ENCODE measurements around the gene RSBN1L.

DNA sequence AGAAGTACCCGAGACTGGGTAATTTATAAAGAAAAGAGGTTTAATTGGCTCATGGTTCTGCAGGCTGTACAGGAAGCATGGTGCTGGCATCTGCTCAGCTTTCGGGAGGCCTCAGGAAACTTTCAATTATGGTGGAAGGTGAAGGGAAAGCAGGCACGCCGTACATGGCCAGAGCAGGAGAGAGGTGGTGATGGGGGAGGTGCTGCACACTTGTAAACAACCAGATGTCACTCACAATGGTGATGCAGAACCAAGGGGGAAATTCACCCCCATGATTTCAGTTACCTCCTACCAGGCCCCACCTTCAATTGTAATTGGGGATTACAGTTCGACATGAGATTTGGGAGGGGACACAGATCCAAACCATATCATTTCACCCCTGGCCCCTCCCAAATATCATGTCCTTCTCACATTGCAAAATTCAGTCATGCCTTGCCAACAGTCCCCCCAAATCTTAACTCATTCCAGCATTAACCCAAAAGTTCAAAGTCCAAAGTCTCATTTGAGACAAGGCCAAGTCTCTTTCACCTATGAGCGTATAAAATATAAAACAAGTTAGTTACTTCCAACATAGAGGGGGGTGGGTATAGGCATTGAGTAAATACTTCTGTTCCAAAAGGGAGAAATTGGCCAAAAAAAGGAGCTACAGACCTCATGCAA is 50.0 kb downstream of the RSBN1L start:
- TF ChIP-seq, protein P1, sequence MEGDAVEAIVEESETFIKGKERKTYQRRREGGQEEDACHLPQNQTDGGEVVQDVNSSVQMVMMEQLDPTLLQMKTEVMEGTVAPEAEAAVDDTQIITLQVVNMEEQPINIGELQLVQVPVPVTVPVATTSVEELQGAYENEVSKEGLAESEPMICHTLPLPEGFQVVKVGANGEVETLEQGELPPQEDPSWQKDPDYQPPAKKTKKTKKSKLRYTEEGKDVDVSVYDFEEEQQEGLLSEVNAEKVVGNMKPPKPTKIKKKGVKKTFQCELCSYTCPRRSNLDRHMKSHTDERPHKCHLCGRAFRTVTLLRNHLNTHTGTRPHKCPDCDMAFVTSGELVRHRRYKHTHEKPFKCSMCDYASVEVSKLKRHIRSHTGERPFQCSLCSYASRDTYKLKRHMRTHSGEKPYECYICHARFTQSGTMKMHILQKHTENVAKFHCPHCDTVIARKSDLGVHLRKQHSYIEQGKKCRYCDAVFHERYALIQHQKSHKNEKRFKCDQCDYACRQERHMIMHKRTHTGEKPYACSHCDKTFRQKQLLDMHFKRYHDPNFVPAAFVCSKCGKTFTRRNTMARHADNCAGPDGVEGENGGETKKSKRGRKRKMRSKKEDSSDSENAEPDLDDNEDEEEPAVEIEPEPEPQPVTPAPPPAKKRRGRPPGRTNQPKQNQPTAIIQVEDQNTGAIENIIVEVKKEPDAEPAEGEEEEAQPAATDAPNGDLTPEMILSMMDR (IDR thresholded peaks at IDR 0.05; ENCODE audit: poor library complexity) = no peak
- no peak for TF ChIP-seq EZH2 (IDR thresholded peaks at IDR 0.05; ENCODE audit: borderline replicate concordance)
